ENCODE measurements around the gene PGBD4.
"Not testable (repeated sequence)": the region's sequence is repeated elsewhere in the genome, so short reads cannot be mapped to it uniquely, and the experiment has no call there.

PGBD4 gene

DNA sequence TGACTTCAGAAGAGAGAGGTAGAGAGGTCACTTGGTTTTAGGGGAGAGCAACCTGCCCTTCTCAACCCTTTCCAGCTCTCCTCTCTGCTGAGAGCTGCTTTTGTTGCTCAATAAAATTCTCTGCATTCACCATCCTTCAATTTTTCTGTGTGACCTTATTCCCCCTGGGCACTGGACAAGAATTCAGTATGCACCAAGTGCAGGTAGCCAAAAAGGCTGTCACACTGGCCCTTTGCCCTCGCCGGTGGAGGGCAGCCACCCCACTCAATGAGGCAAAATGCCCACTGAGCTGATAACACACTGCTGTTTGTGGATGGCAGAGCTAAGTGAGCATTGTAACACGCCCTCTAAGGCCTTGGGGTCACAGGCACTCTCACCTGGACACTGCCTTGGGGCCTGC is 12.9 kb downstream of the PGBD4 start:
- no peak for DNase-seq

DNA sequence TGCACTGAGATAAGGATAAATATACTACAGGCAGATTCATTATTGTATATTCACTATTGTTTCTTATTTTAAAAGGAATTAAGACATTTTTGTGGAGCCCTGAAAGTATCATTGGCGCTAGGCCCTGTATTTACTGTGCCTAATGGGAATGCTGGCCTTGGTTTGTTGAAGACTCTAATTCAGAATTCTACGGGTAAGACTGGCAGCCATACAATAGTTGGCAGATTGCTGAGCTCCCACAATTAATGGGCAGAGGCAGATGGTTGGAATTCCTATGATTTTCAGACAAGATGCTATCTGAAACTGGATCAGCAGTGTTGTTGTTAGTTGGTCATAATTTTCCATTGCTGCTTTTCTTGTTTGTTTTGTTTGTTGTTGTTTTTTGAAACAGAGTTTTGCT is 14.7 kb downstream of the PGBD4 start:
- no peak for DNase-seq

- no peak for DNase-seq
Measured at GRCh38 chr15:34119291-34119690, 17.4 kb downstream of the PGBD4 start.

DNA sequence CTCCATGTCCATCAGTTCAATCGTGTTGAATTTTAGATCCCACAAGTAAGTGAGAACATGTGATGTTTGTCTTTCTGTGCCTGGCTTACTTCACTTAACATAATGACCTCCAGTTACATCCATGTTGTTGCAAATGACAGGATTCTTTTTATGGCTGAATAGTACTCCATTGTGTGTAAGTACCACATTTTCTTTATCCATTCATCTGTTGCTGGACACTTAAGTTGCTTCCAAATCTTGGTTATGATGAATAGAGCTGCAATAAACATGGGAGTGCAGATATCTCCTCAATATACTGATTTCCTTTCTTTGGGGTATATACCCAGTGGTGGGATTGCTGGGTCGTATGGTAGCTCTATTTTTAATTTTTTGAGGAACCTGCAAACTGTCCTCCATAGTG is 18.5 kb downstream of the PGBD4 start:
- not testable (repeated sequence) for DNase-seq

GRCh38 chr15:34121786-34122185 is 19.9 kb downstream of the PGBD4 start:
- not testable (repeated sequence) for DNase-seq

- no peak for DNase-seq
Measured at GRCh38 chr15:34122771-34123183, 20.9 kb downstream of the PGBD4 start.

- DNase-seq = no peak
Measured at GRCh38 chr15:34124651-34125050, 22.8 kb downstream of the PGBD4 start.

DNA sequence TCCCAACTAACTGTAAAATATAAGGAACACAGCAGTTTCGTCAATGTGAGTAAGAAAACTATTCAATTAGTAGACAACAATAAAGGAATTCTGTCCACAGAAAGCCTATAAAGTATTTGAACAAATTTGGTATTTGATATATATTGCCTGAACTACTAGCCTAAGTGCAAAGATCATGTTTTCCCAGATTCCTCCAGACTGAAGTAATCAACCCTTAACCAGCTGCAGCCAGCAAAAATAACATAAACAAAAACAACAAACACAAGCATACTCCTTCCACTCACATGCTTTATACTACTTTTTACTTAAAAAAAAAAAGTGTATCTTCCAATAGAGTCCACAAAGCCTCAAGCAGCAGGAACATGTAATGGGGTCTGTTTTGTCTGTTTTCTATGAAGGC is 24.1 kb downstream of the PGBD4 start:
- DNase-seq = no peak

DNA sequence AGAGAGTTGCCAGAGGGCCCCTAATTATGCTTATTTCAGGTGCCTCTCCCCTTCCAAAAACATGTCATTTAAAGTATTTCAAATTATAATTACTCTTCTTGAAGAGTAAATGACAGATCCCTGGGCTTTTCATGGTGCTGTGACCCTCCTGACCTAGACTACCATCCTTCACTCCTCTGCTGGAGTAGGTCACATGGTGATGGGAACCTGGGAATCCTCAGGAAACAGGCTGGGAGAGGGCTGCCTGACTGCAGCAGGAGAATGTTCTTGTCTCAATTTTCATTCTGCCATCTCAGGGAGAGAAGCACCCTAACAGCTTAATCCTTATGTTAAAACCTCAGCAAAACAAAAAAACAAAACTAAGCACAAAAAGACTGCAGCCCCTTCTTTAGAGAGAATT is 24.6 kb downstream of the PGBD4 start:
- no peak for DNase-seq

DNA sequence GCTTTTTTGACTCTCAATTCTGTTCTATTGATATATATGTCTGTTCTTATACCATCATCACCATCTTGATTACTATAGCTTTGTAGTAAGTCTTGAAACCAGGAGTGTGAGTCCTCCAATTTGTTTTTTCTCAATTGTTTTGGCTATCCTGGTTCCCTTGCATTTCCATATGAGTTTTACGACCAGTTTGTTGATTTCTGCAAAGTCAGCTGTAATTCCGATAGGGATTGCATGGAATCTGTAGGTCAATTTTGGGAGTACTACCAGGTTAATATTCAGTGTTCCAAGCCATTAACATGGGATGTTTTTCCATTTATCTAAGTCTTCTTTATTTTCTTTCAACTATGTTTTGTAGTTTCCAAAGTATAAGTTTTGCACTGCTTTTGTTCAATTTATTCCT is 27.0 kb downstream of the PGBD4 start:
- no peak for DNase-seq

DNA sequence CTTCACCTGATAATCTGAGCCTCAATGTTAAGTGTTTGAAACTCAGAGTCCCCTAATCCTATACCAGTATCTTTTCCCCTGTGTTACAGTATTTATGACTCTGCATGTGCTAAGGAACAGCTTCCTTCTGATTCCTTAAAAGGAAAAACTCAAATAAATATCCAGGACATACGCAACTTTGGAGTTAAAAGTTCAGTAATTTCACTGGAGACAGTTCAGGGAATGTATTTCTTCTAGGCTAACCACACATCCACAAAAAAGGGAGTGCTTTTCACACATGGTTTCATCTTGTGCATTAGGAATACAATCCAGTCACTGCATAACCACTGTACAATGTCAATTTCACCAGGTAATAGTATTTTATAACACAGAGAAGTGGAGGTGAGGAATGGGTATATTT is 31.0 kb downstream of the PGBD4 start:
- DNase-seq = no peak

DNA sequence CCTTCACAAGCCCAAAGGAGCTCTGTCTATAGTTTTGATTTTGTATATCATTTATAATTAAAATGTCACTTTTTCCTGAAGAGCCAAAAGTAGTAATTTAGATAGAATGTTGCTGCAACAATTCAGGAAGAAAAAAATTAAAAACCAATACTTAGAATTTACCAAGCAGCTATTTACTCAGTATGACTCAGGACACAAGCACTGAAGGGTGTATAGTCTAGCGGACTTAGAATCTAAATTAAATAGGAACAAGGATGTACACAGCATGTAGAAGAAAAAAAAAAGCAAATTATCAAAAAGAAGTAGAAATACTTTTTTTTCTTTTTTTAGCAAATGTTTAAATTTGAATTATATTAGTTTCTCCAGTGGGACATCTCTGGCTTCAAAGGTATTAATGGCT is 31.6 kb downstream of the PGBD4 start:
- DNase-seq = no peak

- DNase-seq = no peak
Measured at GRCh38 chr15:34147371-34148140, 45.7 kb downstream of the PGBD4 start.

GRCh38 chr15:34154725-34155204 is 52.9 kb downstream of the PGBD4 start:
- no peak for DNase-seq

GRCh38 chr15:34155859-34156258 is 54.0 kb downstream of the PGBD4 start:
- DNase-seq = no peak
